HCT116 (cell line): ENCODE data around the gene SLC44A4. TPM values are rescaled to one million over a fixed set of nuclear protein-coding genes. Genes with fewer than 3 reads are reported as not detected.

Experiments used
- ATAC-seq: fragments of 200-7000 bp; cut with Tn5 transposase; 2 replicates; pipeline ENCODE4 v1.9.1; 2020; ENCODE audit warnings: mild to moderate bottlenecking, moderate library complexity
- BruUV-seq: library from RNA; stranded (reverse); fragments of 400-500 nt; replicated peaks from 2 replicates; lab custom pipeline; 2021; lab: Mats Ljungman, UMichigan
- CTCF ChIA-PET: fragments of 300-600 bp; sonication (Branson Sonifier 250); formaldehyde crosslinking; loops from one replicate; lab custom pipeline; 2021; ENCODE audit warnings: antibody characterized with exemption; lab: Charles Lee
- POLR2A ChIA-PET: fragments of 300-600, 350-600 bp; sonication (Branson Sonifier 250); formaldehyde crosslinking; loops from one replicate; lab custom pipeline; 2021; ENCODE audit warnings: antibody characterized with exemption; lab: Charles Lee
- RAD21 ChIA-PET, 2 experiments: fragments of 300-600 bp; sonication (Branson Sonifier 250); formaldehyde crosslinking; loops; one replicate each; lab custom pipeline; 2023; ENCODE audit warnings: low total read pairs in 2 of 2; ENCODE audit not compliant: uncharacterized antibody in 2 of 2, unreplicated experiment in 2 of 2, low non-redundant PET in 1 of 2; lab: Charles Lee
- DNase-seq: peaks from one replicate; pipeline ENCODE4 v3.0.0-alpha.2; 2010; ENCODE audit warnings: low read depth, low spot score
- H2AFZ ChIP-seq: fragments of 200-600 bp; shearing (Covaris generic), sonication (generic); 2 replicates; pipeline ENCODE4 v1.6.1; 2017; ENCODE audit warnings: low read depth, mixed run types, mixed read lengths, antibody characterized with exemption, low read length; ENCODE audit not compliant: poor library complexity, severe bottlenecking
- H3K27ac ChIP-seq: 2 replicates; pipeline ENCODE4 v1.5.1; 2012; ENCODE audit warnings: low read depth, low read length
- H3K27me3 ChIP-seq: fragments of 200-600 bp; sonication (generic); 2 replicates; pipeline ENCODE4 v1.6.1; 2016; ENCODE audit warnings: mixed run types, low read length, mixed read lengths; ENCODE audit not compliant: insufficient read depth
- H3K36me3 ChIP-seq, 2 experiments: fragments of 200-500 bp in 1 of 2; fragments of 200-600 bp in 1 of 2; sonication (Bioruptor generic) in 1 of 2; sonication (generic) in 1 of 2; 2 replicates each; pipeline versions ENCODE4 v1.5.1 to v1.6.1; 2014 to 2016; ENCODE audit warnings: low read length in 2 of 2, inconsistent platforms in 1 of 2, mixed read lengths in 1 of 2, mixed run types in 1 of 2; ENCODE audit not compliant: insufficient read depth in 2 of 2, control insufficient read depth in 1 of 2
- H3K4me1 ChIP-seq, 2 experiments: fragments of 200-600 bp in 1 of 2; sonication (generic) in 1 of 2; 2 replicates each; pipeline versions ENCODE4 v1.5.1 to v1.6.1; 2012 to 2017; ENCODE audit warnings: low read length in 2 of 2, inconsistent platforms in 1 of 2, mild to moderate bottlenecking in 1 of 2, mixed read lengths in 1 of 2, mixed run types in 1 of 2, moderate library complexity in 1 of 2; ENCODE audit not compliant: insufficient read depth in 2 of 2, control insufficient read depth in 1 of 2
- H3K4me2 ChIP-seq: fragments of 200-600 bp; sonication (generic); 2 replicates; pipeline ENCODE4 v1.6.1; 2017; ENCODE audit warnings: mixed run types, low read length, mixed read lengths
- H3K4me3 ChIP-seq, 2 experiments: fragments of 200-600 bp in 1 of 2; sonication (generic) in 1 of 2; replicated peaks in 1 of 2; 2 replicates each; pipeline ENCODE4 v1.5.1; 2011 to 2016; ENCODE audit warnings: low read length in 2 of 2, control low read depth in 1 of 2, low read depth in 1 of 2, mild to moderate bottlenecking in 1 of 2, mixed read lengths in 1 of 2, mixed run types in 1 of 2
- H3K79me2 ChIP-seq: fragments of 200-600 bp; sonication (generic); 2 replicates; pipeline ENCODE4 v1.6.1; 2017; ENCODE audit warnings: mild to moderate bottlenecking, mixed run types, low read length, moderate library complexity, mixed read lengths; ENCODE audit not compliant: insufficient read depth
- H3K9ac ChIP-seq: fragments of 200-600 bp; sonication (generic); 2 replicates; pipeline ENCODE4 v1.6.1; 2016; ENCODE audit warnings: low read length, mixed read lengths
- H3K9me2 ChIP-seq: fragments of 200-600 bp; sonication (generic), shearing (Covaris generic); 2 replicates; pipeline ENCODE4 v1.6.1; 2017; ENCODE audit warnings: mixed run types, mild to moderate bottlenecking, moderate library complexity; ENCODE audit not compliant: insufficient read depth
- H3K9me3 ChIP-seq, 2 experiments: fragments of 200-500 bp in 1 of 2; fragments of 200-600 bp in 1 of 2; sonication (Bioruptor generic) in 1 of 2; sonication (generic) in 1 of 2; 2 replicates each; pipeline ENCODE4 v1.6.1; 2014 to 2017; ENCODE audit warnings: low read length in 2 of 2, mixed read lengths in 2 of 2, inconsistent platforms in 1 of 2, low read depth in 1 of 2, mild to moderate bottlenecking in 1 of 2, mixed run types in 1 of 2, moderate library complexity in 1 of 2; ENCODE audit not compliant: control insufficient read depth in 1 of 2, insufficient read depth in 1 of 2
- H4K20me1 ChIP-seq: fragments of 200-600 bp; sonication (generic), shearing (Covaris generic); 2 replicates; pipeline ENCODE4 v1.6.1; 2017; ENCODE audit warnings: mixed run types, mild to moderate bottlenecking, moderate library complexity; ENCODE audit not compliant: insufficient read depth
- ATF3 ChIP-seq: IDR thresholded peaks from 2 replicates; pipeline ENCODE4 v1.6.1; 2012
- CBX3 ChIP-seq: IDR thresholded peaks from 2 replicates; pipeline ENCODE4 v1.6.1; 2012; ENCODE audit warnings: low read depth
- EZH2 ChIP-seq: fragments of 200-600 bp; sonication (generic); IDR thresholded peaks from 2 replicates; pipeline ENCODE4 v1.6.1; 2017; ENCODE audit warnings: antibody characterized with exemption, mixed run types
- EZH2phosphoT487 ChIP-seq: fragments of 200-600 bp; IDR thresholded peaks from 2 replicates; pipeline ENCODE4 v1.6.1; 2018; ENCODE audit warnings: antibody characterized with exemption, borderline replicate concordance
- JUND ChIP-seq: IDR thresholded peaks from 2 replicates; pipeline ENCODE4 v1.6.1; 2012
- REST ChIP-seq: IDR thresholded peaks from 2 replicates; pipeline ENCODE4 v1.6.1; 2012; ENCODE audit warnings: low read depth
- SIN3A ChIP-seq: IDR thresholded peaks from 2 replicates; pipeline ENCODE4 v1.6.1; 2012; ENCODE audit warnings: low read depth
- TCF7L2 ChIP-seq: IDR thresholded peaks from 2 replicates; pipeline ENCODE4 v1.7.0; 2011; ENCODE audit warnings: borderline replicate concordance, inconsistent platforms; ENCODE audit not compliant: insufficient read depth, insufficient read length; ENCODE audit errors: extremely low read depth
- ZNF274 ChIP-seq: fragments of 200-500 bp; sonication (Bioruptor generic); IDR thresholded peaks from 2 replicates; pipeline ENCODE4 v1.6.1; 2014; ENCODE audit warnings: mild to moderate bottlenecking, low read depth, low read length, inconsistent platforms
- intact Hi-C: fragments of 100-400 bp; cut with micrococcal nuclease; formaldehyde crosslinking; loops from 2 replicates; pipeline ENCODE4 v1.10.0; 2022
- total RNA-seq: library from RNA; stranded (reverse); gene quantifications from one replicate; pipeline ENCODE4 v1.2.1, GENCODE V29; 2021; ENCODE audit not compliant: unreplicated experiment

SLC44A4 gene
- total RNA-seq, 1 experiment from 2014 or later = 0.74 TPM

GRCh38 chr6:31920811-31921210, 42.0 kb upstream of the SLC44A4 start:
- BruUV-seq = no TSS peak
- H3K9ac ChIP-seq = no peak overlapping the region
- H4K20me1 ChIP-seq = no peaks in the 10 kb centered on the region
- CTCF ChIA-PET = no interaction called here
- H2AFZ ChIP-seq = no peak overlapping the region
- no peaks in the 10 kb centered on the region for H3K27me3 ChIP-seq
- no peaks in the 10 kb centered on the region for H3K9me2 ChIP-seq
- no peaks in the 10 kb centered on the region for H3K36me3 ChIP-seq
- H3K27ac ChIP-seq = no peak overlapping the region
- no peak overlapping the region for H3K4me3 ChIP-seq
- no peak for TF ChIP-seq EZH2
- TF ChIP-seq CBX3 = no peak
- TF ChIP-seq ATF3 = no peak
- no peak for TF ChIP-seq SIN3A
- no peak for TF ChIP-seq JUND
- TF ChIP-seq TCF7L2 = no peak
- no peak for TF ChIP-seq ZNF274
- TF ChIP-seq EZH2phosphoT487 = no peak
- TF ChIP-seq REST = no peak
- POLR2A ChIA-PET = no interaction called here
- RAD21 ChIA-PET = no interaction called here
- H3K79me2 ChIP-seq = no peaks in the 10 kb centered on the region
- H3K4me1 ChIP-seq = peaks cover 0 to 1% of the 10 kb centered on the region in 2 experiments; a peak in 1 of 4 replicates
- H3K9me3 ChIP-seq = no peaks in the 10 kb centered on the region; a peak in 1 of 4 replicates
- intact Hi-C loops = no loop called here
- no peak for ATAC-seq
- no peak overlapping the region for H3K4me2 ChIP-seq
- no peak for DNase-seq
